ENCODE data around the gene THSD4.

THSD4 gene

GRCh38 chr15:71338827-71339542 is 223.7 kb downstream of the THSD4 start:
- no peak overlapping the region for H3K4me3 ChIP-seq (ENCODE audit: low read depth, low read length)
- TF ChIP-seq CTCF (IDR thresholded peaks at IDR 0.05; ENCODE audit: low read depth, low read length) = no peak
- DNase-seq = no peak
- H3K9me3 ChIP-seq (ENCODE audit: severe bottlenecking) = no peaks in the 10 kb centered on the region
- H3K27ac ChIP-seq = no peak overlapping the region
- no peaks in the 10 kb centered on the region for H3K36me3 ChIP-seq
- H3K27me3 ChIP-seq (ENCODE audit: insufficient read depth, low read depth, severe bottlenecking) = no peaks in the 10 kb centered on the region

GRCh38 chr15:71341811-71342550 is 226.7 kb downstream of the THSD4 start:
- H3K9me3 ChIP-seq (ENCODE audit: severe bottlenecking) = no peaks in the 10 kb centered on the region
- no peak for TF ChIP-seq CTCF (IDR thresholded peaks at IDR 0.05; ENCODE audit: low read depth, low read length)
- H3K27ac ChIP-seq = no peak overlapping the region
- H3K4me3 ChIP-seq (ENCODE audit: low read depth, low read length) = no peak overlapping the region
- H3K36me3 ChIP-seq = no peaks in the 10 kb centered on the region
- no peak for DNase-seq
- no peaks in the 10 kb centered on the region for H3K27me3 ChIP-seq (ENCODE audit: insufficient read depth, low read depth, severe bottlenecking)

- no peak for TF ChIP-seq CTCF (IDR thresholded peaks at IDR 0.05; ENCODE audit: low read depth, low read length)
- Histone ChIP-seq H3K4me3 (ENCODE audit: low read depth, low read length) (no peak overlapping the region), H3K27ac (no peak overlapping the region), H3K36me3 (no peaks in the 10 kb centered on the region), H3K27me3 (ENCODE audit: insufficient read depth, low read depth, severe bottlenecking) (no peaks in the 10 kb centered on the region), H3K9me3 (ENCODE audit: severe bottlenecking) (no peaks in the 10 kb centered on the region)
- no peak for DNase-seq
Measured at GRCh38 chr15:71342658-71343057, 227.4 kb downstream of the THSD4 start.

GRCh38 chr15:71344316-71344715 is 229.0 kb downstream of the THSD4 start:
- Histone ChIP-seq H3K9me3 (ENCODE audit: severe bottlenecking) (no peaks in the 10 kb centered on the region), H3K36me3 (no peaks in the 10 kb centered on the region), H3K4me3 (ENCODE audit: low read depth, low read length) (no peak overlapping the region), H3K27ac (no peak overlapping the region), H3K27me3 (ENCODE audit: insufficient read depth, low read depth, severe bottlenecking) (no peaks in the 10 kb centered on the region)
- no peak for TF ChIP-seq CTCF (IDR thresholded peaks at IDR 0.05; ENCODE audit: low read depth, low read length)
- DNase-seq = no peak

GRCh38 chr15:71345186-71345585 is 229.9 kb downstream of the THSD4 start:
- Histone ChIP-seq H3K27me3 (ENCODE audit: insufficient read depth, low read depth, severe bottlenecking) (no peaks in the 10 kb centered on the region), H3K4me3 (ENCODE audit: low read depth, low read length) (no peak overlapping the region), H3K9me3 (ENCODE audit: severe bottlenecking) (no peaks in the 10 kb centered on the region), H3K36me3 (no peaks in the 10 kb centered on the region), H3K27ac (no peak overlapping the region)
- no peak for DNase-seq
- no peak for TF ChIP-seq CTCF (IDR thresholded peaks at IDR 0.05; ENCODE audit: low read depth, low read length)
